GM19193 (cell line): ENCODE measurements around the gene OR51D1.
A peak's percentile ranks its signal among the peaks of the same experiment; 100 is the strongest.

Source experiments
- POLR2A ChIP-seq: IDR thresholded peaks from 4 replicates; pipeline ENCODE4 v1.6.1; 2011; ENCODE audit not compliant: insufficient read depth, insufficient read length; ENCODE audit errors: extremely low read depth

The OR51D1 gene, protein sequence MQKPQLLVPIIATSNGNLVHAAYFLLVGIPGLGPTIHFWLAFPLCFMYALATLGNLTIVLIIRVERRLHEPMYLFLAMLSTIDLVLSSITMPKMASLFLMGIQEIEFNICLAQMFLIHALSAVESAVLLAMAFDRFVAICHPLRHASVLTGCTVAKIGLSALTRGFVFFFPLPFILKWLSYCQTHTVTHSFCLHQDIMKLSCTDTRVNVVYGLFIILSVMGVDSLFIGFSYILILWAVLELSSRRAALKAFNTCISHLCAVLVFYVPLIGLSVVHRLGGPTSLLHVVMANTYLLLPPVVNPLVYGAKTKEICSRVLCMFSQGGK

GRCh38 chr11:4636962-4637661, at the start of gene OR51D1:
Gene OR51D1, plus strand, starts transcription at chr11:4637477. Its CDS starts 2,314 bp downstream, at chr11:4639791.
- no peak for TF ChIP-seq POLR2A

DNA sequence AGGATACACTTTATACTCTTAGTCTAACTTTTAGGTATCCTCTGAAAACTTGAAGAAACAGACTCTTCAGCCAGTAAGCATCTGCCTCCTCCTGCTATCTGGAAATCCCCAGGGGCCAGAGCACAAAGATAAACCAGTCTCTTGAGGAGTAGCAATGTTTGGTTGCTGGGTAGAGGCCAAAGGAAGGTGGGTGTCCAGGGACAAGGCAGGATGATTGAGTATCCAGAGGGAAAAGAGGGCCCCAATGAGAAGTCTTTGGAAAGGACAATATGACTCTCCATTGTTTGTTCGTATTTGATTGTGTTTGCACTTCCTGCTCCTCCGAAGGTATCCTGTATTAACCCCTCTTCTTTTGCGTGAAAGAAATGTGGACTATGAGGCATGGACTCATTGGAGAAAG, 48.3 kb upstream of the OR51D1 start:
- no peak for TF ChIP-seq POLR2A

GRCh38 chr11:4593739-4594138, 43.5 kb upstream of the OR51D1 start, which contains the start of gene OR52I1:
Gene OR52I1, plus strand, starts transcription at chr11:4594039. Its CDS starts 0 bp downstream, at chr11:4594039.
- TF ChIP-seq POLR2A = no peak

DNA sequence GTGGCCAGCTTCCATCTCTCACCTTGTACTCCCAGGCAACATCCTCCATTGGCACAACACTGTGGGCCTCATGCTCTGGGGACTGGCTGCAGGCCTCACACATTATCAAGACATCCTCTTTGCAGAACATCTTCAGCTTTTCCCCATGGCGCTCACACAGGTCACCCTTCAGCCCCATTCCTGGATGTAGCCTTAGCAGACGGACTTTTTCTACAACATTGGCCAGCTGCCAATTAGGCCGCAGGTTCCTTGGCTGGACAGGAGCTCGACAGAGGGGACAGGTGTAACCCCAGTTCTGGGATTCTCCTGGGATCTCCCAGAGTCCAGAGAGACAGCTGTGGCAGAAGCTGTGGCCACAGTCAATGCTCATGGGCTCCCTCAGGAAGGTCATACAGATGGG, 32.2 kb upstream of the OR51D1 start:
- TF ChIP-seq POLR2A = no peak

GRCh38 chr11:4606231-4607015, 30.9 kb upstream of the OR51D1 start:
- no peak for TF ChIP-seq POLR2A

GRCh38 chr11:4607096-4607495, 30.2 kb upstream of the OR51D1 start:
- TF ChIP-seq POLR2A = no peak

DNA sequence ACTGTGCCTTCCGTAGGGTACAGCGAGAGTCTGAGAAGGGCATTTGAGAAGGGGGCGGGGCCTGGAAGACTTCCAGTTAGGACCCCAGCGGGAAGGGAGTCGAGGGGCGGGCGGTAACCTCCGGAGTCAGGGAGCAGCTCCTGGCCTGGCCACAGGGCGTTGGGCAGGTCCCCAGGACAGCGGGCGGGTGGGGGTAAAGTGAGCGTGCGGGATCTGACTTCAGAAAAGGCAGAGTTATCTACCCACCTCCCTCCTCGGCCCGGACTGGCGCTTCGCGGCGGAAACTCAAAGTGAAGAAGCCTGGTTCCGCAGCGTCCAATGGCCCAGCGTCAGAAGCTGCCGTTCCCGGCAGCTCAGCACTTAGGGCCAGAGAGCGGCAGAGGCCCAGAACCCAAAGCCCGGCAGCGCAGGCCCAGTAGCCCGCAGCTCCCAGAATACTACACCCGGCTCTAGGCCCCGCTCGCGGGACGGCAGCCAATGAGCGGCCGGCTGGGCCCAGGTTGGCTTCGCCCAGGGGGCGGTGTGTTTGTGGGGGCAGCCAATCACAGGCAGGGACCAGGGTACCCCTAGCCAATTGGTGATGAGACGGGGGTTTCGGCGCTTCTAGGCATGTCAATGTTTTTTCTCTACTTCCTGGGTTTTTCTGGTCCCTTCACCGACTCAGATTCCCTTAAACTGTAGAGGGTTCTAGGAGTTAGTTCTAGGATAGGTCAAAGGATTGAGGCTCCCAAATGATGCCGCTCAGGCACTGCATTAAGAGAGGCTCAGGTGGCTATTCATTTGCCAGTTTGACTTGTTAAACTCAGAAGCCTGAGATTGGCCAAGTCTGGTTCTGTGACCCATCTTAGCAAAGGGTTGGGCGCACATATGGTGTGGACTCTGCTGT, 29.3 kb upstream of the OR51D1 start, which contains the start of gene TRIM68:
TSS of gene TRIM68 (minus strand) at position 451 of the 886 bp plus-strand sequence. CDS start 2,727 bp downstream, outside the sequence.
- peak; percentile 86 for TF ChIP-seq POLR2A

GRCh38 chr11:4610258-4610935, 26.9 kb upstream of the OR51D1 start:
- no peak for TF ChIP-seq POLR2A

GRCh38 chr11:4611986-4612385, 25.3 kb upstream of the OR51D1 start:
- TF ChIP-seq POLR2A = no peak

- TF ChIP-seq POLR2A = no peak
Observed at GRCh38 chr11:4615856-4616444, 21.3 kb upstream of the OR51D1 start.

GRCh38 chr11:4619514-4619913, 17.8 kb upstream of the OR51D1 start:
- TF ChIP-seq POLR2A = no peak

GRCh38 chr11:4626207-4627099, 10.8 kb upstream of the OR51D1 start:
- no peak for TF ChIP-seq POLR2A
